Stimulated activated CD8-positive, alpha-beta memory T cell treated with anti-CD3 and anti-CD28 coated beads, Interleukin-4, amount 100 ng/mL, for 48 hours (primary cell): ENCODE results near the gene CKB.

Experiments
- DNase-seq: peaks from one replicate; pipeline ENCODE4 v3.0.0-alpha.2; 2020

Gene CKB

GRCh38 chr14:103549361-103550311 is 27.0 kb upstream of the CKB start:
- DNase-seq, result no peak

- DNase-seq, result no peak
Observed at GRCh38 chr14:103548463-103549351, 26.1 kb upstream of the CKB start.

GRCh38 chr14:103547941-103548462 is 25.4 kb upstream of the CKB start:
- DNase-seq, result no peak

- no peak for DNase-seq
Observed at GRCh38 chr14:103547455-103547940, 24.9 kb upstream of the CKB start.

GRCh38 chr14:103546652-103547454 is 24.2 kb upstream of the CKB start:
- peak; percentile 89 for DNase-seq

- no peak for DNase-seq
Observed at GRCh38 chr14:103545915-103546651, 23.5 kb upstream of the CKB start.

GRCh38 chr14:103545219-103545914 is 22.7 kb upstream of the CKB start:
- no peak for DNase-seq

GRCh38 chr14:103544388-103545218 is 22.0 kb upstream of the CKB start:
- DNase-seq, result no peak

- no peak for DNase-seq
Observed at GRCh38 chr14:103543721-103544387, 21.2 kb upstream of the CKB start.

- DNase-seq, result no peak
Observed at GRCh38 chr14:103543140-103543539, 20.5 kb upstream of the CKB start.

- no peak for DNase-seq
Observed at GRCh38 chr14:103542605-103543088, 20.0 kb upstream of the CKB start.

GRCh38 chr14:103541709-103542604 is 19.3 kb upstream of the CKB start:
- no peak for DNase-seq

GRCh38 chr14:103540821-103541708 is 18.4 kb upstream of the CKB start:
- no peak for DNase-seq

- DNase-seq, result no peak
Observed at GRCh38 chr14:103539056-103539825, 16.6 kb upstream of the CKB start.

GRCh38 chr14:103538291-103539055 is 15.8 kb upstream of the CKB start:
- DNase-seq, result no peak
